ENCODE data around the gene OPA1.

The OPA1 gene

GRCh38 chr3:193688834-193689714 lies 96.1 kb downstream of the OPA1 start:
- no peak for DNase-seq
- Histone ChIP-seq H3K36me3 (peaks cover 20% of the 10 kb centered on the region), H3K27me3 (no peaks in the 10 kb centered on the region), H3K4me1 (no peaks in the 10 kb centered on the region), H3K4me3 (ENCODE audit: low read depth, low read length) (no peak overlapping the region), H3K9me3 (no peaks in the 10 kb centered on the region)
- no peak for TF ChIP-seq CTCF (IDR thresholded peaks at IDR 0.05; ENCODE audit: low read depth, low read length)

- Histone ChIP-seq H3K36me3 (peaks cover 17% of the 10 kb centered on the region), H3K4me3 (ENCODE audit: low read depth, low read length) (no peak overlapping the region), H3K9me3 (no peaks in the 10 kb centered on the region), H3K27me3 (no peaks in the 10 kb centered on the region), H3K4me1 (no peaks in the 10 kb centered on the region)
- TF ChIP-seq CTCF (IDR thresholded peaks at IDR 0.05; ENCODE audit: low read depth, low read length) = no peak
- no peak for DNase-seq
Observed at GRCh38 chr3:193693774-193694173, 100.8 kb downstream of the OPA1 start.

GRCh38 chr3:193701953-193702635 lies 109.1 kb downstream of the OPA1 start:
- TF ChIP-seq CTCF (IDR thresholded peaks at IDR 0.05; ENCODE audit: low read depth, low read length) = no peak
- Histone ChIP-seq H3K27me3 (no peaks in the 10 kb centered on the region), H3K4me1 (no peaks in the 10 kb centered on the region; the same call in 1 of the 2 replicates), H3K9me3 (no peaks in the 10 kb centered on the region), H3K36me3 (no peaks in the 10 kb centered on the region), H3K4me3 (ENCODE audit: low read depth, low read length) (no peak overlapping the region)
- no peak for DNase-seq

- no peaks in the 10 kb centered on the region; the same call in 1 of the 2 replicates for H3K4me1 ChIP-seq
- H3K36me3 ChIP-seq = no peaks in the 10 kb centered on the region
- DNase-seq = no peak
- no peak for TF ChIP-seq CTCF (IDR thresholded peaks at IDR 0.05; ENCODE audit: low read depth, low read length)
- H3K4me3 ChIP-seq (ENCODE audit: low read depth, low read length) = no peak overlapping the region
- H3K9me3 ChIP-seq = no peaks in the 10 kb centered on the region
- no peaks in the 10 kb centered on the region for H3K27me3 ChIP-seq
Observed at GRCh38 chr3:193702967-193703366, 110.0 kb downstream of the OPA1 start.

- no peaks in the 10 kb centered on the region for H3K9me3 ChIP-seq
- H3K4me3 ChIP-seq (ENCODE audit: low read depth, low read length) = no peak overlapping the region
- no peaks in the 10 kb centered on the region; the same call in 1 of the 2 replicates for H3K4me1 ChIP-seq
- H3K36me3 ChIP-seq = no peaks in the 10 kb centered on the region
- H3K27me3 ChIP-seq = no peaks in the 10 kb centered on the region
- no peak for DNase-seq
- peak; percentile 10; the same call in 1 of the 2 replicates for TF ChIP-seq CTCF (IDR thresholded peaks at IDR 0.05; ENCODE audit: low read depth, low read length)
Observed at GRCh38 chr3:193704431-193704830, 111.4 kb downstream of the OPA1 start.

GRCh38 chr3:193708270-193708669 lies 115.3 kb downstream of the OPA1 start:
- H3K4me1 ChIP-seq = no peaks in the 10 kb centered on the region; the same call in 1 of the 2 replicates
- no peaks in the 10 kb centered on the region for H3K27me3 ChIP-seq
- no peak overlapping the region for H3K4me3 ChIP-seq (ENCODE audit: low read depth, low read length)
- no peaks in the 10 kb centered on the region for H3K9me3 ChIP-seq
- no peak for DNase-seq
- TF ChIP-seq CTCF (IDR thresholded peaks at IDR 0.05; ENCODE audit: low read depth, low read length) = no peak
- H3K36me3 ChIP-seq = no peaks in the 10 kb centered on the region

Measured in BE2C (cell line).